Adrenal gland (tissue), 5 donors: ENCODE results near the gene CCL26.

Experiments
- CTCF ChIP-seq, 6 experiments: fragments of 450-650 bp in 4 of 6; fragments of 200-600 bp in 2 of 6; sonication (generic) in 1 of 6; IDR thresholded peaks; 1 replicate in 5 of 6; 2 replicates in 1 of 6; pipeline versions ENCODE4 v1.5.1 to v1.8.0; 2016 to 2021; ENCODE audit warnings: antibody characterized with exemption in 6 of 6, mild to moderate bottlenecking in 2 of 6, moderate library complexity in 1 of 6
- POLR2A ChIP-seq, 2 donors: fragments of 450-650 bp; IDR thresholded peaks; one replicate each; pipeline ENCODE4 v1.6.1; 2017; ENCODE audit warnings: antibody characterized with exemption in 2 of 2, mild to moderate bottlenecking in 2 of 2, moderate library complexity in 1 of 2
- donor health status: DM: no; HTN: no; CAD: no.

- TF ChIP-seq CTCF (IDR thresholded peaks at IDR 0.05) (no peak), POLR2A (IDR thresholded peaks at IDR 0.05) (no peak)
Observed at GRCh38 chr7:75758491-75758890, 13.5 kb downstream of the CCL26 start.
